GM18517 (cell line): ENCODE results near the gene RNF128.

Experiments used
- ATAC-seq: cut with Tn5 transposase; IDR thresholded peaks from one replicate; pipeline ENCODE4 v1.9.1; 2021; ENCODE audit warnings: mild to moderate bottlenecking, moderate library complexity; ENCODE audit not compliant: unreplicated experiment

Gene RNF128

GRCh38 chrX:106726485-106727437 is at the start of gene RNF128:
Gene RNF128 (plus strand): TSS chrX:106726701. CDS start chrX:106726914, 213 bp downstream.
- ATAC-seq, result no peak

DNA sequence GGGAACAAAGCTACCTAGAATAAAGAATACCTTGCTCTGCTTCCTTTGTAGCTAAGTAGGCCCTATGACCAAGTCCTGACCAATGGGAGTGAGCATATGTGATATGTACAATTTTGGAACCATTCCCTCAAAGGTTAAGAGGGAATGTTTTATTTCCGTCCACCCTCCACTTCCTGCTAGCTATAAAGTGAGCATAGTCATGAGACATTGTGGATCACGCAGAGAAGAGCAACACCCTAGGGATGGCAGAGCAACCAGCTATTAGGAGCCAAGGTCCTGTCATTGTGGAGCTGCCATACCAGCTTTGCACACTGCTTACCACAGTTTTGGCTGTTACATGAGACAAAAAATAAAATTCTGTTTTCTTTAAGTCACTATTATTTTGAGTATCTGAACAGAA is 45.8 kb upstream of the RNF128 start:
- ATAC-seq, result no peak

DNA sequence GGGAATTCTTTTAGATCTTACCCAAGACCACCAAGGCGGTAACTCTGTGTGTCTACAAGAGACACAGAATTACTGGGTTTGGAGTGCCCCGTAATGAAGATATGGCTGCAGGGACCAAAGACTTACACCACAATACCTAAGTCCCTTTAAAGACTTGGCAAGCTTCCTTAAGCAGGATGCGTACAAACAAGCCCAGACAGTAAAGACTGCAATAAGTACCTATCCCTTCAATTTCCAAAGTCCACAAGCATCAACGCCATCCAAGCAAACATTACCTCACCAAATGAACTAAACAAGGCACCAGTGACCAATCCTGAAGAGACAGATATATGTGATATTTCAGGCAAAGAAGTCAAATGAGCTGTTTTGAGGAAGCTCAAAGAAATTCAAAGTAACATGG is 42.3 kb upstream of the RNF128 start:
- ATAC-seq, result no peak

GRCh38 chrX:106692425-106693065 is 34.0 kb upstream of the RNF128 start:
- no peak for ATAC-seq

GRCh38 chrX:106696502-106696901 is 30.0 kb upstream of the RNF128 start:
- no peak for ATAC-seq

GRCh38 chrX:106698693-106699092 is 27.8 kb upstream of the RNF128 start:
- ATAC-seq, result no peak

DNA sequence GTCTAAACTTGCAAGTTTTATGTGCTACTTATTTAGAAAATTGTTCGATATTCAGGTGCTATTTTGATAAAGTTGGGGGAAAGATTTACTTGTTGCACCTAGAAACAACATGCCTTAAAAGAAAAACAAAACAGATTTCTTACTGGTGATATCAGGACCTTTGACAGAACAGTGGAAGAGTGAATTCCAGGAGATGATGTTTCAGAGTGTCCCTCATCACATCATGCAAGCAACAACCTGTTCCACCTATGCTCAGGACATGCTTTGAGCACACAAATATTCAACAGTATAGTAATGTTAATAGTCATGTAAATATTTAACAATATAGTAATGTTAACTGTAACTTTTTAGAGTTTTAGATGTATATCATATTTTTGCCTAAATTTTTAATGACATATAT is 23.9 kb upstream of the RNF128 start:
- no peak for ATAC-seq

GRCh38 chrX:106706466-106706865 is 20.0 kb upstream of the RNF128 start:
- ATAC-seq, result no peak

- ATAC-seq, result no peak
These were observed 18.6 kb upstream of the RNF128 start for GRCh38 chrX:106707771-106708454.

GRCh38 chrX:106710771-106711170 is 15.7 kb upstream of the RNF128 start:
- ATAC-seq, result no peak

GRCh38 chrX:106711375-106711774 is 15.1 kb upstream of the RNF128 start:
- ATAC-seq, result no peak

- ATAC-seq, result no peak
These were observed 10.5 kb upstream of the RNF128 start for GRCh38 chrX:106716004-106716403.

DNA sequence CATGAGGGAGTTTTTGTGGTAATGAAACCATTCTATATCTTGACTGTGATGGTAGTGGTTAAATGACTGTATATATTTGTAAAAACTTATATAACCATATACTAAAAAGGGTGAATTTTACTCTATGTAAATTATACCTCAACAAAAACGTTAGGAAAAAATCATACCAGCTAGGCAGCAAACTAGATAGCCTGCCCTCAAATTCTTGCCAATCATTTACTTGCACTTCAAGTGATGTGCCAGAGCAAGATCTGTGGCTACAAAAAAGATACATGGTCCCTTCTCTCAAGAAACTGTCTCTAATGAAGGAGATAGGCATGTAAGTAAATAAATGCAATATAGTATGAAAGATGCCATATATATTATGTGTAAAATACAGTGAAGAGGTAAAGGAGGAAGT is 10.0 kb upstream of the RNF128 start:
- no peak for ATAC-seq

- ATAC-seq, result no peak
These were observed 7.8 kb upstream of the RNF128 start for GRCh38 chrX:106718709-106719108.

DNA sequence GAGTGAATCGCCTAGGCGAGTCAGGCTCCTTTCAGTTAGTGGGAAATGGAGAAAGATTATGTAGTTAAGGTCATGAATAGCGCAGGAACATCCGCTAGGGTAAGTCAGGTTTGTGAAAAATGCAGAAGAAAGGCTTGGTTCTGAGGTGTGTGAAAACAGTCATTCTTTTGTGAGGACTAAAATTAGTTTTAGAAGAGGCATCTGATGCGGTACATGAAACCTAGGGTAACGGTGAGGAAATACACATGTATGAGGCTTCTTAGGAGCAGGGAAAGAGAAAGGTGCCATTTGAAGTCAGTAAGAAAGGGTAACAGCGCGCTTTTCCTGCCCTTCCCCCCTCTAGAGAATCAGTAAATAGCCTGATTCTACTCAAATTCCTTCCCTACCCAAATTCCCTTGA is 570 bp upstream of the RNF128 start:
- ATAC-seq, result no peak

DNA sequence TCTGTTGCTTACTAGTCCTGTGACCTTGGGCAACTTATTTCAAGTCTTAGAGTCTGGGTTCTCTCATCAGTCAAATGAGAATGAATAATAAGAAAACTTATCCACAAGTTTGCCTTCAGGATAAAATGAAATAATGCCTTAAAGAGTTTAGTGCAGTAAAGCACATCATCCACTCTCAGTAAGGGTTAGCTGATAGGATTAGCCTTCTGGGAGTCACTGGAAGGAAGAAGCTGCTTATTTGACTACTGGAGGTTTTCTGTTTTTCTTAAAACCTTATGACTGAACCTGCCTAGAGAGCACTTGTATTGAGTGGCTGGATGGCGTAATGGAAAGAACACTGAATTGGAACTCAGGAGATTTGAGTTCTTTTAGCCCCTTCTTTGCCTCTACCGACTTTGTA is 1.8 kb downstream of the RNF128 start:
- no peak for ATAC-seq

DNA sequence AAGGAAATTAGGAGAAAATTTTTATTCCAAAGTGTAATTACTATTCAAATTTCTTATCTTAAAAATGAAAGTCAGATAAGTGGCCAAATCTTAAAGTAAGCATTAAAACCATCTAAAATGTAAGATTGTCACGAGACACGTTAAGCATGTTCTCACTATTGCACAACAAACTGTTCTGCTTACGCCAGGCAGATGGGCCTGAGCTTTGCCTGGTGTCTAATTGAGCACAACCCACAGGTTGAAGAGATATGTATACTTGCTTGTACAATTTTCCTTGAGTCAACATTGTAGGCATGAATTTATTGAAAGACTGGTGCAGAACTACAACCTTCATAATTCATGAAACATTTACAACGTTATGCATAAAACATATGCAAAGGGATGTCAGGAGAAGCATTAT is 3.9 kb downstream of the RNF128 start:
- ATAC-seq, result no peak

GRCh38 chrX:106731590-106731989 is 5.1 kb downstream of the RNF128 start:
- ATAC-seq, result no peak

GRCh38 chrX:106734827-106735226 is 8.3 kb downstream of the RNF128 start:
- ATAC-seq, result no peak

DNA sequence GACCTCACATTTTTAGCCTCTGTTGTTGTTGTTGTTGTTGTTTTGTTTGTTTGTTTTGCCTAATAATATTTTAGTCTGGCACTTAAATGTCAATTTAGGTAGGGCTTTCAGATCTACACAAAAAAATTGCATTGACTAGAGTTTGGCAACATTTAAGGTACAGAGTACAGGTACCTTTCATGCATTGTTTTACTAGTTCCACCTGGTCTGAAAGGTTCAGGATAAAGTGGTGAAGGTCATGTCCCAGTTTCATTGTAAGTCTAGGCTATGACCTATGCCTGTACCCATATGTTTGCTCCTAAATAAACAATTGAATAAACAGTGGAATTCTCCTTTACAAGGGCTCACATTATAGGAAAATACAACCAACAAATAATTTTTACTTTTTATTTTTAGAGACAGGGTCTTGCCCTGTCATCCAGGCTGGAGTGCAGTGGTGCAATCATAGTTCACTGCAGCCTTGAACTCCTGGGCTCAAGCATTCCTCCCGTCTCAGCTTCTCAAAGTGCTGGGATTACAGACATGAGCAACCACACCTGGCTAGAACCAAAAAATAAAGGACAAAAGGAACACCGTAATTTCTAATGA is 13.8 kb downstream of the RNF128 start:
- ATAC-seq, result no peak

- ATAC-seq, result no peak
These were observed 15.7 kb downstream of the RNF128 start for GRCh38 chrX:106742193-106742592.
